Measurements from ENCODE around the gene MTG2. TPM values are rescaled to one million over a fixed set of nuclear protein-coding genes. Genes with fewer than 3 reads are reported as not detected.

Gene MTG2
- total RNA-seq, 2 donors from 2014 or later = 40.0 to 53.0 TPM

DNA sequence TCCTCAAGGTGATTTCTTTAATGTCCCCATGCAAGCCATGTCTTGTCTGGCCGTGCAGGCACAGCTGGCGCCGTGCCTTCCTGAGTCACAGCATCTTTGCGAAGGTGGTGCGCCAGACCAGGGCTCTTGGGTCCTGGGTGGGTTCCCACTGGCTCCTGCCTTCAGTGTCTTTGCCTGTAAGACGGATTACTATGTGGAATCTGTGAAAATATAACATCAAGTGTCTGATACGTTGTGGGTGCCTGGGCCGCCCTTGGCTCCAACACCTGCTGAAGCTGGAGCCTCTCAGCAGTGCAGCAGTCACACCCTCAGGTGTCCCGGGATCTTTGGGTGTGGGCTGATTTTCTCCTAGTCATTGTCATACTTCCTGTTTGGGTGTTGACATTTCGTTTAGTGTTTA, 58.7 kb downstream of the MTG2 start:
- TF ChIP-seq POLR2A (IDR thresholded peaks at IDR 0.05) = peak; percentile 20
- TF ChIP-seq POLR2AphosphoS5 (IDR thresholded peaks at IDR 0.05) = peak; percentile 47
- TF ChIP-seq, protein P1, sequence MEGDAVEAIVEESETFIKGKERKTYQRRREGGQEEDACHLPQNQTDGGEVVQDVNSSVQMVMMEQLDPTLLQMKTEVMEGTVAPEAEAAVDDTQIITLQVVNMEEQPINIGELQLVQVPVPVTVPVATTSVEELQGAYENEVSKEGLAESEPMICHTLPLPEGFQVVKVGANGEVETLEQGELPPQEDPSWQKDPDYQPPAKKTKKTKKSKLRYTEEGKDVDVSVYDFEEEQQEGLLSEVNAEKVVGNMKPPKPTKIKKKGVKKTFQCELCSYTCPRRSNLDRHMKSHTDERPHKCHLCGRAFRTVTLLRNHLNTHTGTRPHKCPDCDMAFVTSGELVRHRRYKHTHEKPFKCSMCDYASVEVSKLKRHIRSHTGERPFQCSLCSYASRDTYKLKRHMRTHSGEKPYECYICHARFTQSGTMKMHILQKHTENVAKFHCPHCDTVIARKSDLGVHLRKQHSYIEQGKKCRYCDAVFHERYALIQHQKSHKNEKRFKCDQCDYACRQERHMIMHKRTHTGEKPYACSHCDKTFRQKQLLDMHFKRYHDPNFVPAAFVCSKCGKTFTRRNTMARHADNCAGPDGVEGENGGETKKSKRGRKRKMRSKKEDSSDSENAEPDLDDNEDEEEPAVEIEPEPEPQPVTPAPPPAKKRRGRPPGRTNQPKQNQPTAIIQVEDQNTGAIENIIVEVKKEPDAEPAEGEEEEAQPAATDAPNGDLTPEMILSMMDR (IDR thresholded peaks at IDR 0.05) = no peak
- intact Hi-C loops (cut with DNase I) = no loop called here
- H3K27ac ChIP-seq = peak overlapping the region in 1 of 2 donors; percentile 11
- no peaks in the 10 kb centered on the region for H3K9me3 ChIP-seq
- peak; percentile 50 for DNase-seq (ENCODE audit: low spot score)
- H3K27me3 ChIP-seq (replicated peaks; ENCODE audit: insufficient read depth) = no peaks in the 10 kb centered on the region
- no peaks in the 10 kb centered on the region for H3K36me3 ChIP-seq
- WGBS = 56% methylated on average over 10 of the region's 10 CpGs
- H3K4me1 ChIP-seq (replicated peaks) = peaks cover 5% of the 10 kb centered on the region
- no peak overlapping the region for H3K4me3 ChIP-seq

DNA sequence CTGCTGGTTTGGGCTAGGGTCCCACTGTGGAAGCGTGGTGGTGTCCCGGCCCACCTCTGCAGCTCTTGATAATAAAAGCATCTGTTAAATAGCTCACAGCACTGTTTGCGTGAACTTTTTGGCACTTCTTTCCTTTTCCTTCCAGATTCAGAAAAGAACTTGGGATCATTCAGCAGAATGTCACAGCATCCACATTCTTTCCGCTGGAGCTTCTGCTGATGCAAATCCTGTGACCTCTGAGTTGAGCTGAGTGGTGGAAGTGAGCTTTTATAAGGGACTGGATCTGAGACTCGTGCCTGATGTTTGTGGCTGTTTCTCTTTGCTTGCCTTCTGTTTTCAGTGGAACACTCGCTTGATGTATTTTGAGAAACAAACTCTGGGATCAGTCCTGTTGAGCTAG, 59.3 kb downstream of the MTG2 start:
- TF ChIP-seq POLR2AphosphoS5 (IDR thresholded peaks at IDR 0.05) = no peak
- TF ChIP-seq POLR2A (IDR thresholded peaks at IDR 0.05) = no peak
- TF ChIP-seq, protein P1 (IDR thresholded peaks at IDR 0.05) = no peak
- Histone ChIP-seq H3K27me3 (replicated peaks; ENCODE audit: insufficient read depth) (no peaks in the 10 kb centered on the region), H3K4me1 (replicated peaks) (peaks cover 5% of the 10 kb centered on the region), H3K9me3 (no peaks in the 10 kb centered on the region), H3K27ac (no peak overlapping the region), H3K4me3 (no peak overlapping the region), H3K36me3 (no peaks in the 10 kb centered on the region)
- intact Hi-C loops (cut with DNase I) = no loop called here
- WGBS = 82% methylated on average over 6 of the region's 6 CpGs
- no peak for DNase-seq (ENCODE audit: low spot score)

- WGBS = 87% methylated on average over 18 of the region's 22 CpGs
- Histone ChIP-seq H3K36me3 (no peaks in the 10 kb centered on the region), H3K4me3 (no peak overlapping the region), H3K4me1 (replicated peaks) (peaks cover 5% of the 10 kb centered on the region), H3K27ac (no peak overlapping the region), H3K27me3 (replicated peaks; ENCODE audit: insufficient read depth) (no peaks in the 10 kb centered on the region), H3K9me3 (no peaks in the 10 kb centered on the region)
- DNase-seq (ENCODE audit: low spot score) = no peak
- TF ChIP-seq, protein P1 (IDR thresholded peaks at IDR 0.05) = no peak
- TF ChIP-seq POLR2A (IDR thresholded peaks at IDR 0.05) = no peak
- TF ChIP-seq POLR2AphosphoS5 (IDR thresholded peaks at IDR 0.05) = no peak
- intact Hi-C loops (cut with DNase I) = no loop called here
These were observed 60.3 kb downstream of the MTG2 start for GRCh38 chr20:62243106-62243505.

DNA sequence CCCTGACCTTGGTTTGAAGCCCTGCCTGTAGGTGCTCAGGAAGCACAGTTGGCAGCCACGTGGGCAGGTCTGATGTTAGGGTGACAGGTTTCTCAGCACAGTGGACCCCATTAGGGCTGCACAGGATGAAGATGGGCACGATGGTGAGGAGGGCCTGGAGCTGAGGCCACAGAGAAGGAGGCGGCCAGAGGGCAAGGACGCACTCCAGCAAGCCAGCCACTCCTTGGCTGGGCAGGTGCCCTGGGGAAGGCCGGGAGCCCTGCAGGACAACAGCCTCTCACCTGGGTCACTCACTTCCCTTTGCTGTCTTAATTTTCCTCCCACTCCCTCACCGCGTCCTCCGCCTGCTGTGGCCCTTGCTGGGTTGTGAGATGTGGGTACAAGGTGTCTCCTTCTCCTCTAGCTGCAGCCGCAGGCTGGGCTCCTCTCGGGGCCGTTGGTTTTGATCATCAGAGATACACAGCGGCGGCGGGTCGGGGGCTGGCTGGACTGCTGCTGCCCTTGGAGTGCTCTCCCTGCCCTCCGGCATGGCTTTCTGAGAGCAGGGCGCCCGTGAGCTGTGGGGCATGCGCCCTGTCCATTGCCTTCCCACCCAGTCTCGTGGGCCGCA, 61.2 kb downstream of the MTG2 start:
- no peak overlapping the region for H3K27ac ChIP-seq
- no peak for TF ChIP-seq POLR2AphosphoS5 (IDR thresholded peaks at IDR 0.05)
- TF ChIP-seq, protein P1 (IDR thresholded peaks at IDR 0.05) = no peak
- TF ChIP-seq POLR2A (IDR thresholded peaks at IDR 0.05) = no peak
- no peaks in the 10 kb centered on the region for H3K27me3 ChIP-seq (replicated peaks; ENCODE audit: insufficient read depth)
- H3K4me1 ChIP-seq (replicated peaks) = peaks cover 5% of the 10 kb centered on the region
- 85% methylated on average over 21 of the region's 21 CpGs for WGBS
- H3K36me3 ChIP-seq = no peaks in the 10 kb centered on the region
- no peak overlapping the region for H3K4me3 ChIP-seq
- intact Hi-C loops (cut with DNase I) = no loop called here
- no peak for DNase-seq (ENCODE audit: low spot score)
- H3K9me3 ChIP-seq = no peaks in the 10 kb centered on the region

DNA sequence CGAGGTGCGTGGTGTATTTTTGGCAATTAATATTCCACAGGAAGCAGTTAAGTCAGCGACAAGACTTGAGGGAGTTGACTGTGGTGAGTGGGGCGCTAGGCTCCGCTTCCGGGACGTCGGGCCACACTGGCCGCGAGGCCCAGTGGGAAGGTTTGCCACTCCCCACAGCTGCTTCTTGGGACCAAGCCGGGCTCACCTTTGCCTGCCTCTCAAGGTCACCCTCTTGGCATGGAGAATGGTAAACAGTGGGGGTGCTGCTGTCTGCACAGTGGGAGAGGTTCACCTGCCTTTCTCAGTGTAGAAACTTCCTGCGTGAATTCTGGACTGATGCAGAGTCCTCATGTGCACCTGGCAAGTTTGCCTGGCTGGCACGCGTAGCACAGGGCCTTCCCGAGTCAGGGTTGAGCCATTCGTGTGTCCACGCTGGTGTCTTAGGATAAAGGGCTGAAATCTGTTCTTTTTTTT, 61.8 kb downstream of the MTG2 start:
- H3K27me3 ChIP-seq (replicated peaks; ENCODE audit: insufficient read depth) = no peaks in the 10 kb centered on the region
- no peaks in the 10 kb centered on the region for H3K9me3 ChIP-seq
- H3K4me3 ChIP-seq = no peak overlapping the region
- no peaks in the 10 kb centered on the region for H3K36me3 ChIP-seq
- peaks cover 5% of the 10 kb centered on the region for H3K4me1 ChIP-seq (replicated peaks)
- intact Hi-C loops (cut with DNase I) = no loop called here
- 88% methylated on average over 17 of the region's 17 CpGs for WGBS
- DNase-seq (ENCODE audit: low spot score) = no peak
- TF ChIP-seq, protein P1 (IDR thresholded peaks at IDR 0.05) = no peak
- TF ChIP-seq POLR2AphosphoS5 (IDR thresholded peaks at IDR 0.05) (no peak), POLR2A (IDR thresholded peaks at IDR 0.05) (no peak)
- no peak overlapping the region for H3K27ac ChIP-seq
